K562 (cell line): ENCODE results near the gene ATF6B. TPM values are rescaled to one million over a fixed set of nuclear protein-coding genes. Genes with fewer than 3 reads are reported as not detected.

Source experiments
- ATAC-seq: fragments of 200-7000 bp; cut with Tn5 transposase; 3 replicates; pipeline ENCODE4 v1.9.1; 2020; ENCODE audit warnings: moderate library complexity
- BruUV-seq: library from RNA; stranded (reverse); fragments of 400-500 nt; replicated peaks from 2 replicates; lab custom pipeline; 2021; lab: Mats Ljungman, UMichigan
- CTCF ChIA-PET: fragments of 300-600 bp; formaldehyde crosslinking; extraction: SDS; loops from one replicate; lab custom pipeline; 2021; ENCODE audit warnings: low intra/inter-chr PET ratio; lab: Yijun Ruan, JAX
- POLR2A ChIA-PET: fragments of 300-600, 350-650 bp; sonication (Branson Sonifier 250); formaldehyde crosslinking; extraction: SDS; loops from one replicate; lab custom pipeline; 2021; ENCODE audit warnings: antibody characterized with exemption, inconsistent platforms; lab: Yijun Ruan, JAX
- DNase-seq, 4 experiments: peaks; one replicate each; pipeline versions ENCODE4 v3.0.0 to v3.0.0-alpha.2; 2011 to 2018; ENCODE audit warnings: low spot score in 3 of 4, mixed read lengths in 3 of 4; ENCODE audit errors: extremely low read depth in 1 of 4
- FAIRE-seq: peaks from 2 replicates; lab custom pipeline; 2011; peaks lifted over from hg19 to GRCh38; lab: Jason Lieb, UNC
- H2AFZ ChIP-seq: 2 replicates; pipeline ENCODE4 v1.6.0; 2011; ENCODE audit warnings: low read depth, low read length, control low read depth, inconsistent platforms
- H3K27ac ChIP-seq: fragments of 200-600 bp; 3 replicates; pipeline ENCODE4 v1.8.0; 2011; ENCODE audit warnings: low read depth, mild to moderate bottlenecking, control low read depth, inconsistent platforms, low read length, moderate library complexity, mixed read lengths; ENCODE audit errors: extremely low read depth
- H3K27me3 ChIP-seq, 2 experiments: fragments of 300-600 bp in 1 of 2; 2 replicates in 1 of 2; 3 replicates in 1 of 2; pipeline versions ENCODE4 v1.6.0 to v1.8.0; 2011; ENCODE audit warnings: inconsistent platforms in 2 of 2, low read length in 2 of 2, mild to moderate bottlenecking in 1 of 2, mixed read lengths in 1 of 2, moderate library complexity in 1 of 2; ENCODE audit not compliant: control insufficient read depth in 2 of 2, insufficient read depth in 2 of 2
- H3K36me3 ChIP-seq: fragments of 300-600 bp; 3 replicates; pipeline ENCODE4 v1.8.0; 2011; ENCODE audit warnings: mild to moderate bottlenecking, low read length, inconsistent platforms; ENCODE audit not compliant: control insufficient read depth, insufficient read depth
- H3K4me1 ChIP-seq, 2 experiments: fragments of 200-600 bp in 1 of 2; replicated peaks in 1 of 2; 2 replicates in 1 of 2; 3 replicates in 1 of 2; pipeline versions ENCODE4 v1.5.1 to v1.8.0; 2011; ENCODE audit warnings: inconsistent platforms in 2 of 2, low read length in 2 of 2, mild to moderate bottlenecking in 1 of 2, mixed read lengths in 1 of 2, moderate library complexity in 1 of 2; ENCODE audit not compliant: control insufficient read depth in 2 of 2, insufficient read depth in 2 of 2
- H3K4me2 ChIP-seq: 2 replicates; pipeline ENCODE4 v1.6.1; 2011; ENCODE audit warnings: low read length, control low read depth, inconsistent platforms, mixed read lengths; ENCODE audit not compliant: insufficient read depth
- H3K4me3 ChIP-seq: fragments of 200-600 bp; sonication (generic), shearing (Covaris generic); 2 replicates; pipeline ENCODE4 v1.5.1; 2016; ENCODE audit warnings: control low read depth, inconsistent platforms
- H3K79me2 ChIP-seq: fragments of 200-600 bp; 3 replicates; pipeline ENCODE4 v1.8.0; 2011; ENCODE audit warnings: low read length, inconsistent platforms; ENCODE audit not compliant: control insufficient read depth, insufficient read depth
- H3K9ac ChIP-seq, 2 experiments: 2 replicates each; pipeline versions ENCODE4 v1.6.0 to v1.6.1; 2011; ENCODE audit warnings: low read depth in 2 of 2, low read length in 2 of 2, control low read depth in 1 of 2, inconsistent platforms in 1 of 2, mild to moderate bottlenecking in 1 of 2, mixed read lengths in 1 of 2; ENCODE audit not compliant: insufficient read depth in 1 of 2
- H3K9me1 ChIP-seq: one replicate; pipeline ENCODE4 v1.6.0; 2011; ENCODE audit warnings: inconsistent platforms, mild to moderate bottlenecking, low read length, moderate library complexity; ENCODE audit not compliant: control insufficient read depth, insufficient read depth
- H3K9me3 ChIP-seq: replicated peaks from 2 replicates; pipeline ENCODE4 v1.5.1; 2011; ENCODE audit warnings: low read depth, low read length, inconsistent platforms; ENCODE audit not compliant: control insufficient read depth, insufficient read depth
- H4K20me1 ChIP-seq: replicated peaks from 2 replicates; pipeline ENCODE4 v1.6.1; 2011; ENCODE audit warnings: low read length, inconsistent platforms, mixed read lengths; ENCODE audit not compliant: control insufficient read depth, insufficient read depth
- BRCA1 ChIP-seq, 2 experiments: fragments of 450-650 bp in 1 of 2; sonication (generic) in 1 of 2; formaldehyde crosslinking in 1 of 2; IDR thresholded peaks; 2 replicates each; pipeline versions ENCODE4 v1.5.0 to v1.6.1; 2017 to 2020; ENCODE audit warnings: mild to moderate bottlenecking in 1 of 2, missing genetic modification reagents in 1 of 2
- CBFB ChIP-seq: sonication (generic); formaldehyde crosslinking; IDR thresholded peaks from 2 replicates; pipeline ENCODE4 v1.4.0; 2020; ENCODE audit warnings: mild to moderate bottlenecking, missing genetic modification reagents
- IRF2 ChIP-seq: sonication (generic); formaldehyde crosslinking; IDR thresholded peaks from 2 replicates; pipeline ENCODE4 v1.8.1; 2022; ENCODE audit warnings: mild to moderate bottlenecking, missing genetic modification reagents
- MECOM ChIP-seq: fragments of 250-450 bp; sonication (Bioruptor Pico); IDR thresholded peaks from 2 replicates; pipeline ENCODE4 v1.8.0; 2022; ENCODE audit warnings: inconsistent platforms
- MLX ChIP-seq, 2 experiments: fragments of 450-650 bp in 1 of 2; sonication (generic) in 1 of 2; formaldehyde crosslinking; conservative IDR thresholded peaks; 2 replicates each; pipeline versions ENCODE4 v1.4.0 to v1.8.1; 2020 to 2022; ENCODE audit warnings: mild to moderate bottlenecking in 1 of 2, missing genetic modification reagents in 1 of 2
- RFX7 ChIP-seq: fragments of 250-450 bp; sonication (Bioruptor Pico); IDR thresholded peaks from 2 replicates; pipeline ENCODE4 v1.5.1; 2021; ENCODE audit warnings: mild to moderate bottlenecking
- TCF15 ChIP-seq: fragments of 250-450 bp; sonication (Bioruptor Pico); IDR thresholded peaks from 2 replicates; pipeline ENCODE4 v1.8.0; 2022; ENCODE audit warnings: moderate library complexity, mild to moderate bottlenecking, inconsistent platforms
- ZBTB17 ChIP-seq: fragments of 450-650 bp; formaldehyde crosslinking; IDR thresholded peaks from 2 replicates; pipeline ENCODE4 v1.4.0; 2020; ENCODE audit warnings: mild to moderate bottlenecking
- WGBS: fragments of 100-300 bp; shearing (Covaris generic); methylation state at CpG from one replicate; pipeline ENCODE4 v1.1.6; 2016; ENCODE audit warnings: low coverage, mixed read lengths; ENCODE audit not compliant: insufficient coverage; ENCODE audit errors: missing lambda C conversion rate; 5-methylcytosine and 5-hydroxymethylcytosine counted together
- in situ Hi-C: fragments of 300-500 bp; cut with MboI; formaldehyde crosslinking; loops from 4 replicates; pipeline ENCODE4 v1.15.0; 2018; ENCODE audit warnings: inconsistent platforms, mixed read lengths
- intact Hi-C: fragments of 100-400 bp; cut with micrococcal nuclease; formaldehyde crosslinking; loops from 2 replicates; pipeline ENCODE4 v1.14.2; 2022
- polyA plus RNA-seq, 8 experiments: library from polyadenylated mRNA; depleted of rRNA in 4 of 8; stranded (reverse) in 5 of 8; unstranded in 3 of 8; fragments of >200 nt; fragmentation: Nextera tagmentation in 2 of 8; fragmentation: Illumina TruSeq in 1 of 8; extraction: Ambion mirVana in 2 of 8; extraction: Trizol in 1 of 8; gene quantifications; 2 replicates each; pipeline versions ENCODE4 v1.2.1 to v1.2.3, GENCODE V29; 2011 to 2014; ENCODE audit warnings: inconsistent platforms in 1 of 8, missing spikeins in 1 of 8
- total RNA-seq, 7 experiments: library from RNA; depleted of rRNA in 6 of 7; stranded (reverse); fragments of >200 nt in 6 of 7; fragmentation: Illumina TruSeq in 2 of 7; extraction: Trizol in 2 of 7; gene quantifications; 2 replicates each; pipeline versions ENCODE4 v1.2.1 to v1.2.3, GENCODE V29; 2011 to 2021; ENCODE audit warnings: low replicate concordance in 1 of 7
- TF ChIP-seq, protein P1 (sequence below): fragments of 450-650 bp; formaldehyde crosslinking; IDR thresholded peaks from 2 replicates; pipeline ENCODE4 v1.4.0; 2020; ENCODE audit warnings: mild to moderate bottlenecking, moderate library complexity

The ATF6B gene
- total and polyA plus RNA-seq, 9 of the 15 experiments (the other 6 are each of a cell fraction or from before 2014, with no cell fraction given), result 20.7 to 131 (median 31.7) TPM

GRCh38 chr6:32087574-32088486, 40.2 kb downstream of the ATF6B start (continued):
- TF ChIP-seq MLX (CRISPR knock-in tag; conservative IDR thresholded peaks at IDR 0.05) (no peak), TCF15 (no peak), BRCA1 (IDR thresholded peaks at IDR 0.05) (no peak), BRCA1 (CRISPR knock-in tag; IDR thresholded peaks at IDR 0.05) (no peak), ZBTB17 (no peak)
- TF ChIP-seq, all 486 proteins: peak for 45

GRCh38 chr6:32086661-32087573, 41.1 kb downstream of the ATF6B start:
- peaks cover 4% of the 10 kb centered on the region; the same call in 1 of the 2 replicates for H4K20me1 ChIP-seq
- H3K9me3 ChIP-seq, result no peaks in the 10 kb centered on the region
- DNase-seq, result peak in 1 of 4 experiments; percentile 38
- ChIA-PET CTCF (interaction anchor here (1.2 kb wide), 1 partner anchor 30 kb away, joined by 3 read pairs; no protein-coding TSS in a partner anchor), POLR2A (interaction anchor here (0.6 kb wide), 1 partner anchor 101 kb away, joined by 3 read pairs; no protein-coding TSS in a partner anchor)
- H3K4me3 ChIP-seq, result no peak overlapping the region
- FAIRE-seq, result peak; percentile 44
- intact Hi-C loops, result no loop called here
- peaks cover 13 to 44% of the 10 kb centered on the region in 2 experiments for H3K27me3 ChIP-seq
- H3K9ac ChIP-seq, result no peak overlapping the region
- H3K79me2 ChIP-seq, result no peaks in the 10 kb centered on the region
- peaks cover 0 to 28% of the 10 kb centered on the region in 2 experiments; a peak in 4 of 5 replicates for H3K4me1 ChIP-seq
- WGBS, result 72% methylated on average over 37 of the region's 45 CpGs
- in situ Hi-C loops, result no loop called here
- H3K9me1 ChIP-seq, result no peaks in the 10 kb centered on the region
- no TSS peak for BruUV-seq
- no peak overlapping the region for H3K27ac ChIP-seq
- no peaks in the 10 kb centered on the region for H3K36me3 ChIP-seq
- 0 out of 2 replicates have a peak overlapping the region, but pooled peaks have one; percentile 19 for H2AFZ ChIP-seq
- no peak for ATAC-seq
- no peak overlapping the region for H3K4me2 ChIP-seq
- TF ChIP-seq MECOM, result no peak
- TF ChIP-seq IRF2 (CRISPR knock-in tag), result peak; percentile 70; the same call in 1 of the 2 replicates
- 0 out of 2 replicates have a peak, but pooled peaks have one; percentile 53 for TF ChIP-seq CBFB (CRISPR knock-in tag)
- TF ChIP-seq, protein P1, sequence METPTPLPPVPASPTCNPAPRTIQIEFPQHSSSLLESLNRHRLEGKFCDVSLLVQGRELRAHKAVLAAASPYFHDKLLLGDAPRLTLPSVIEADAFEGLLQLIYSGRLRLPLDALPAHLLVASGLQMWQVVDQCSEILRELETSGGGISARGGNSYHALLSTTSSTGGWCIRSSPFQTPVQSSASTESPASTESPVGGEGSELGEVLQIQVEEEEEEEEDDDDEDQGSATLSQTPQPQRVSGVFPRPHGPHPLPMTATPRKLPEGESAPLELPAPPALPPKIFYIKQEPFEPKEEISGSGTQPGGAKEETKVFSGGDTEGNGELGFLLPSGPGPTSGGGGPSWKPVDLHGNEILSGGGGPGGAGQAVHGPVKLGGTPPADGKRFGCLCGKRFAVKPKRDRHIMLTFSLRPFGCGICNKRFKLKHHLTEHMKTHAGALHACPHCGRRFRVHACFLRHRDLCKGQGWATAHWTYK (CRISPR knock-in tag), result no peak
- TF ChIP-seq RFX7 (CRISPR knock-in tag), result no peak
